ENCODE measurements around the gene ERC2. TPM values are rescaled to one million over a fixed set of nuclear protein-coding genes. Genes with fewer than 3 reads are reported as not detected.
"Not testable (repeated sequence)": the region's sequence is repeated elsewhere in the genome, so short reads cannot be mapped to it uniquely, and the experiment has no call there.

The ERC2 gene
- total RNA-seq, 1 donor from 2014 or later, result 0.35 TPM

DNA sequence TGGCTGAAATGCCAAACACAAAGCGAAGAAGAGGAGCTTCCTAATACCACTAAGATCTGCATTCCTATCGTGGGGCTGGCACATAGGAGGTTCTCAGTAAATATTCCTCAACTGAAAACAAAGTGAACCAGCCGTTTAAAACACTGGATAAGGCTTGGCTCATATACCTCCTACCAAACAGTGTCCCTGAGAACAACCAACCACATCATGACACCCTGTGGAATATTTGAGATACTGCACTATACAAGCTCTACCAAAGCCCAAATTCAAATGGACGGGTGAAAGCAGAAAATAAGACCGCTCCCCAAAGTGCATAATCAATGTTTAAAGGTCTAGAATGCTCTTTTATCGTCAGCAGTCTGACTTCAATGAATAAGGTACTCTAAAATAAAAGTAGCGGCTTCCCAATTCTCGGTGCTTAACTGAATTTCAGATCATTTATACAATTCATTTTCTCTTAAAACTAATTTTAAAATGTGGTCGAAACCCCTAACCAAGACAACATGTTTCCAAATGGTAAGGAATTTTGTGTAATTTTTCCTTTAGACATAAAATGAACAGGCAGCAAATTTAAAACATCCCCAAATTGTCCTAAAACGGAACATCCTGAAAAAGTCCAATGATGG lies 425.8 kb downstream of the ERC2 start:
- no peak overlapping the region for H3K4me3 Mint-ChIP-seq (ENCODE audit: unreplicated experiment)
- H3K27me3 Mint-ChIP-seq (ENCODE audit: unreplicated experiment), result peaks cover 34% of the 10 kb centered on the region
- no peak for DNase-seq (ENCODE audit: extremely low spot score, unreplicated experiment)
- H3K27ac Mint-ChIP-seq (ENCODE audit: unreplicated experiment), result no peak overlapping the region
- peak; percentile 80 for TF ChIP-seq CTCF (IDR thresholded peaks at IDR 0.05)
- peaks cover 8% of the 10 kb centered on the region for H3K36me3 Mint-ChIP-seq (ENCODE audit: unreplicated experiment)
- H3K4me1 Mint-ChIP-seq (ENCODE audit: unreplicated experiment), result peaks cover 5% of the 10 kb centered on the region
- peaks cover 23% of the 10 kb centered on the region for H3K9me3 Mint-ChIP-seq (ENCODE audit: unreplicated experiment)

- H3K4me1 Mint-ChIP-seq (ENCODE audit: unreplicated experiment), result no peaks in the 10 kb centered on the region
- no peaks in the 10 kb centered on the region for H3K36me3 Mint-ChIP-seq (ENCODE audit: unreplicated experiment)
- TF ChIP-seq CTCF (IDR thresholded peaks at IDR 0.05), result no peak
- no peaks in the 10 kb centered on the region for H3K9me3 Mint-ChIP-seq (ENCODE audit: unreplicated experiment)
- H3K4me3 Mint-ChIP-seq (ENCODE audit: unreplicated experiment), result no peak overlapping the region
- H3K27me3 Mint-ChIP-seq (ENCODE audit: unreplicated experiment), result peaks cover 35% of the 10 kb centered on the region
- no peak for DNase-seq (ENCODE audit: extremely low spot score, unreplicated experiment)
- H3K27ac Mint-ChIP-seq (ENCODE audit: unreplicated experiment), result no peak overlapping the region
Observed at GRCh38 chr3:56025326-56025725, 442.9 kb downstream of the ERC2 start.

GRCh38 chr3:56023546-56023945 lies 444.7 kb downstream of the ERC2 start:
- Mint-ChIP-seq H3K4me3 (ENCODE audit: unreplicated experiment) (no peak overlapping the region), H3K27me3 (ENCODE audit: unreplicated experiment) (peaks cover 27% of the 10 kb centered on the region), H3K27ac (ENCODE audit: unreplicated experiment) (no peak overlapping the region), H3K9me3 (ENCODE audit: unreplicated experiment) (no peaks in the 10 kb centered on the region), H3K4me1 (ENCODE audit: unreplicated experiment) (no peaks in the 10 kb centered on the region), H3K36me3 (ENCODE audit: unreplicated experiment) (no peaks in the 10 kb centered on the region)
- DNase-seq (ENCODE audit: extremely low spot score, unreplicated experiment), result no peak
- TF ChIP-seq CTCF (IDR thresholded peaks at IDR 0.05), result no peak

DNA sequence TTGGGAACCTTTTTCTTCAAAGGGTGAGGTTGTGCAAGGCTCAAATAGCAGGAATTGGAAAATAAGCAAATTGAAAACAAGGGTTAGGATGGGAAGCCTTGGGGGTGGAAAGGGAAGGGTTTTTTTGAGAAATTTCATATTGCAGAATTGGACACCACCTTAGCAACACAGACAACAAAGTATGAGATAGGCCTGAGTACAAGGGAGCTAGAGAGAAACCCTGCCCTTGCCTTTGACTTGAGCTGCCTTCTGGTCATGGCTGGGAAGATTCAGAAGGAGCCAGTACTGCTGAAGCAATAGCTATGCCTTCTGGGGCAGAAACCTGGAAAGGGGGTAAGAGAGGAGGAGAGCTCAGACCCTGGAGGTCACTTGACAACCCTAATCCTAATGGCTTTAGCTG lies 445.6 kb downstream of the ERC2 start:
- Mint-ChIP-seq H3K4me1 (ENCODE audit: unreplicated experiment) (no peaks in the 10 kb centered on the region), H3K4me3 (ENCODE audit: unreplicated experiment) (no peak overlapping the region), H3K9me3 (ENCODE audit: unreplicated experiment) (no peaks in the 10 kb centered on the region), H3K36me3 (ENCODE audit: unreplicated experiment) (no peaks in the 10 kb centered on the region), H3K27me3 (ENCODE audit: unreplicated experiment) (peaks cover 29% of the 10 kb centered on the region), H3K27ac (ENCODE audit: unreplicated experiment) (no peak overlapping the region)
- TF ChIP-seq CTCF (IDR thresholded peaks at IDR 0.05), result no peak
- no peak for DNase-seq (ENCODE audit: extremely low spot score, unreplicated experiment)

- Mint-ChIP-seq H3K4me3 (ENCODE audit: unreplicated experiment) (no peak overlapping the region), H3K36me3 (ENCODE audit: unreplicated experiment) (no peaks in the 10 kb centered on the region), H3K4me1 (ENCODE audit: unreplicated experiment) (no peaks in the 10 kb centered on the region), H3K9me3 (ENCODE audit: unreplicated experiment) (no peaks in the 10 kb centered on the region), H3K27me3 (ENCODE audit: unreplicated experiment) (peaks cover 27% of the 10 kb centered on the region), H3K27ac (ENCODE audit: unreplicated experiment) (no peak overlapping the region)
- no peak for TF ChIP-seq CTCF (IDR thresholded peaks at IDR 0.05)
- no peak for DNase-seq (ENCODE audit: extremely low spot score, unreplicated experiment)
Observed at GRCh38 chr3:56019490-56020146, 448.6 kb downstream of the ERC2 start.

DNA sequence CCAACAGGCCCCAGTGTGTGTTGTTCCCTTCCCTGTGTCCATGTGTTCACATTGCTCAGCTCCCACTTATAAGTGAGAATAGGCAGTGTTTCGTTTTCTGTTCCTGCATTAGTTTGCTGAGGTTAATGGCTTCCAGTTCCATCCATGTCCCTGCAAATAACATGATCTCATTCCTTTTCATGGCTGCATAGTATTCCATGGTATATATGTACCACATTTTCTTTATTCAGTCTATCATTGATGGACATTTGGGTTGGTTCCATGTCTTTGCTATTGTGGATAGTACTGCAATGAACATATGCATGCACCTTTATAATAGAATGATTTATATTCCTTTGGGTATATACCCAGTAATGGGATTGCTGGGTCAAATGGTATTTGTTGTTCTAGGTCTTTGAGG lies 452.9 kb downstream of the ERC2 start:
- H3K36me3 Mint-ChIP-seq (ENCODE audit: unreplicated experiment); H3K4me1 Mint-ChIP-seq (ENCODE audit: unreplicated experiment); H3K27ac Mint-ChIP-seq (ENCODE audit: unreplicated experiment); DNase-seq (ENCODE audit: extremely low spot score, unreplicated experiment); H3K9me3 Mint-ChIP-seq (ENCODE audit: unreplicated experiment); H3K4me3 Mint-ChIP-seq (ENCODE audit: unreplicated experiment): not testable (repeated sequence)
- peaks cover 35% of the 10 kb centered on the region for H3K27me3 Mint-ChIP-seq (ENCODE audit: unreplicated experiment)
